NCI-H345 treated with DMSO at 0.1 percent for 48 hours (cell line): ENCODE results near the gene GRB2.
"Not testable (repeated sequence)": the region's sequence is repeated elsewhere in the genome, so short reads cannot be mapped to it uniquely, and the experiment has no call there.

Experiments
- DNase-seq: peaks from one replicate; lab custom pipeline; 2025; ENCODE audit not compliant: unreplicated experiment; lab: John Stamatoyannopoulos, UW

GRB2 gene

GRCh38 chr17:75353176-75353575, 52.3 kb downstream of the GRB2 start:
- DNase-seq: no peak

DNA sequence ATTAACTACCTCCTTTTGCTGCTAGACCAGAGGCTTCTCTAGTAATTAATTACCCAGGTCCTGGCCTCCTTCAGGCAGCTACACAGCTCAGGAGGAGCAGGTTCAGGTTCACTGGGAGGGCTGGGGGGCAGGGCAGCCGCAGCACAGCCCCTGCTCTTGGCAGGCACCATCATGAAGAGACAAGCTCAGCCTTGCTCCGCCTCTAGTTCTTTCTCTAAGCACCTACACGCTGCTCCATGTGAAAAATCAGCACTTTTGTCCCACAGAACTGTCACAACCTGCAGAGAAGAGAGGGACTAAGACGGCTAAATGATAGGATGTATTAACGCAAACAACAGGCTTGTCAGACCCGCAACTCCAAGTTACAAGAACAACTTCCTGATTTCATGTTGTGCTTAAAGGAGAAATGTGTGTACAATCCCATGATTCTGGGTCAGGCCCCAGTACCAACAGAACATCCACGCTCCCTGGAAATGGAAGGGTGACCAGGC, 53.4 kb downstream of the GRB2 start:
- DNase-seq: no peak

DNA sequence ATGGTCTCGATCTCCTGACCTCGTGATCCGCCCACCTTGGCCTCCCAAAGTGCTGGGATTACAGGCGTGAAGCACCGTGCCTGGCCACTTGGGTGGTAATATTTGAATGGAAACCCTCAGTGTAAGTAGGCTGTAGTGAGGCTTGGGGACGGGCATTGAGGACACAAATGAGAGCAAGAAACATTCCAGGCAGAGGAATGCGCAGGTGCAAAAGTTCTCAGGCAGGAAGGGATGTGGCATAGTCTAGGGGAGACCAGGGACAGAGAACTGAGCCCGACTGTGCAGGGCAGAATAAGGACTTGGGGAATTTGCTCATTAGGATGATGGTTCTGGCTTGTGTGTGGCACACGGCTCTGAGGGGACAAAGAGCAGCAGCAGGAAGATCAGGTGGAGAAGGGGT, 54.8 kb downstream of the GRB2 start:
- DNase-seq: no peak

- no peak for DNase-seq
Measured at GRCh38 chr17:75350029-75350428, 55.4 kb downstream of the GRB2 start.

GRCh38 chr17:75349589-75349988, 55.9 kb downstream of the GRB2 start:
- no peak for DNase-seq

GRCh38 chr17:75348386-75349012, 57.0 kb downstream of the GRB2 start:
- DNase-seq: no peak

DNA sequence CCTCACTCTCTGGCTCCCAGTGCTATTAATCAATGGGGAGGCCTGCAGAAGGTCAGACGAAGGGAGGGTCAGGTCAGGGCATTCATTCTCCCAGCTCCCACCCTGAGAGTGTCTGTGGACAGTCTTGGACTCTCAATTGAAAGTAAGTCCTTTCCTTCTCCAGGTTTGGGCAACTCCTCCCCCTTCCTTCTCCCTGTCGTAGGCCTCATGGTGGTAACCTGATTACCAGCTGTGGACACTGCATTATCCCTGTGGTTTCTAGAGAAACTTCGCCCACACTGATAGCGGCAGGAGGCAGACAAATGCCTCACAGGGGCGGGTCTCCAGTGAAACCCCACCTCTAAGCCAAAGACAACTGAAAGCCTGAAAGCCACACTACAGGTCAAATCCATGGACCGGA, 58.6 kb downstream of the GRB2 start:
- DNase-seq: no peak

DNA sequence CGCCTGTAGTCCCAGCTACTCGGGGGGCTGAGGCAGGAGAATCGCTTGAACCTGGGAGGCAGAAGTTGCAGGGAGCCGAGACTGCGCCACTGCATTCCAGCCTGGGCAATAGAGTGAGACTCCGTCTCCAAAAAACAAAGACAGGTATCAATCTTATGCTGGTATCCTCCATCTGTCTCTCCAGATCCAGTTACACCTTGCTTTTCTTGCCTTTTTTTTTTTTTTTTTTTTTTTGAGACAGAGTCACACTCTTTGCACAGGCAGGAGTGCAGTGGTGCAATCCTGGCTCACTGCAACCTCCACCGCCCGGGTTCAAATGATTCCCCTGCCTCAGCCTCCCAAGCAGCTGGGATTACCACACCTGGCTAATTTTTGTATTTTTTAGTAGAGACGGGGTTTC, 59.1 kb downstream of the GRB2 start:
- not testable (repeated sequence) for DNase-seq

DNA sequence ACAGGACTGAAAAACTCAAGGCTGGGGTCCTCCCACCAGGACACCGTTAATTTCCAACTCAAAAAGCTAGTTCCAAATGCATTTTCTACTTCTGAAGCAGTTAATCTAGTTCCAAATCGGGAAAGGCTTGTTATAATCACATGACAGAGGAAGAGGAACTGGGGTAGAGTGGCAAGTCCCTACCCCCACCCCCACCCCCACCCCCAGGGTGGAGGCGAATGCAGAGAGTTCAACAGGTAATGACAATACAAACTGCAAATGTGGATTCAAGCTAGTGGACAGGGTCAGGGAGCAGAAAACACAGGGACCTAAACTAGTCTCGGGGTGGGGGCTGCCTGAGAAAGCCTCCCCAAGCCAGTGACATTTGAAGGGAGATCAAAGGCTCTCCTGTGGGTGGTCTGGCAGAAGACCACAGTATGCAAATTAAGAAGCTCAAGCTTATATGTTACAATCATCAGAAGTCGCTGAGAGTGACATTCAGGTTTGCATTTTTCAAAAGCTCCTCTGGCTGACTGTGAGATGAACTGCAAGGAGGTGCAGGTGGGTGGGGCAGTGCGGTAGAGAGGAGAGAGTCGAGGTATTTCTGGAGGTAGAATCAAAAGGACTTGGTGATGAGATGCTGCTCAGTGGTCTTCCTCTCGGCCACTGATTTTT, 59.8 kb downstream of the GRB2 start:
- DNase-seq: no peak

- no peak for DNase-seq
Measured at GRCh38 chr17:75344666-75345065, 60.8 kb downstream of the GRB2 start.

- DNase-seq: no peak
Measured at GRCh38 chr17:75342996-75343395, 62.5 kb downstream of the GRB2 start.

GRCh38 chr17:75341784-75342486, 63.5 kb downstream of the GRB2 start:
- DNase-seq: no peak

DNA sequence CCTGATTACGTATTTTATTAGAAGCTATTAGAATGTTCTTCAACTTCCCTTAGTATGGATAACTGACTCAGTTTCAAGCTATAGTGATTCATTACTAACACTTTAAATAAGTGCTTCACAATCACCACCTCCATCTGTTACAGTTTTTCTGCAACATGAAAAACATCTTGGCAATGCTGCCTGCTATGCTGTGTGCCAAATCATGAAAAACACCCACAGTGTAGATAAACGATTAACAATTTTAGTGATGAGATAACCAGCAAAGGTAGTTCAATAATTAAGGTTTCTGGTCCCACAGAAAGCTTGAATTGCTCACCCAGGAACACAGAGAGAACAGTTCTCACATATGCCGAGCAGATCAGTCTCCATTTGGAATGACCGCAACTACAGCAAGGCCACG, 64.8 kb downstream of the GRB2 start:
- DNase-seq: no peak

DNA sequence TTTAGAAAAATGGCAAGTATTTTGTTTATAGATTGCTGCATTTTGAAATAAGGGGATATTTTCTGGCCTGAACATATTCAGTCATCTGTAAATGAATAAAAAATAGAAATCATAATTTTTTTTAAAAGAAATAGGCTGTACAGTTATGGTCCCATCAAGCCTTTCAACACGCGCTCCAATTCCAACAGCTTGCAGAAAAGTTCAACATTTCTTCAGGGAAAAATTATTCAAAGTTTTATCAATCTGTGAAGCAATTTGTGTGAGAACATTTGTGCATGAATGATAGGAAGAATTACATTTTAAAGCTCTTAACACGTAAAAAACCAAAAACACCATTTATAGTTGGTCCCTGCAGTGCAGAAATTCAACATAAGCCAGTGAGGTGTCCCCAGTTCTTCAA, 65.5 kb downstream of the GRB2 start:
- no peak for DNase-seq

- DNase-seq: no peak
Measured at GRCh38 chr17:75338335-75338734, 67.1 kb downstream of the GRB2 start.

- DNase-seq: no peak
Measured at GRCh38 chr17:75335315-75335714, 70.2 kb downstream of the GRB2 start.

- DNase-seq: no peak
Measured at GRCh38 chr17:75334723-75335122, 70.8 kb downstream of the GRB2 start.

DNA sequence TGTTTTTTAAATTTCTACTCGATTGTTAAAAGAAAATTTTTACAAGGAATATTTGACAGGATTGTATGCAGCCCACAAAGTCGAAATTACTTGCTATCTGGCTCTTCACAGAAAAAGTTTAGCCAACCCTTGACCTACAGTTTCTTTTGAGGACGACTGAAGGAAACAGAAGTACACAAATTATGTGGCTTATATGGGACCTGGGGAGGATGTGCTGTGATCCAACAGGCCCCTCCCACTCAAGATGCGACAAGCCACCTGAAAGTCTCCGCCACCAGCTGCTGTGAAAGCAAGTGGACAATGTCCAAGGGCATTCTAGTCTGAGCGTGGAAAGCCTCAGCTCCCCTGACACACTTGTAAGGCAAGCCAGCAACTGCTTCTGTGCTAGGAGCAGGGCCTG, 73.8 kb downstream of the GRB2 start:
- DNase-seq: no peak

- DNase-seq: no peak
Measured at GRCh38 chr17:75327757-75328156, 77.7 kb downstream of the GRB2 start.

DNA sequence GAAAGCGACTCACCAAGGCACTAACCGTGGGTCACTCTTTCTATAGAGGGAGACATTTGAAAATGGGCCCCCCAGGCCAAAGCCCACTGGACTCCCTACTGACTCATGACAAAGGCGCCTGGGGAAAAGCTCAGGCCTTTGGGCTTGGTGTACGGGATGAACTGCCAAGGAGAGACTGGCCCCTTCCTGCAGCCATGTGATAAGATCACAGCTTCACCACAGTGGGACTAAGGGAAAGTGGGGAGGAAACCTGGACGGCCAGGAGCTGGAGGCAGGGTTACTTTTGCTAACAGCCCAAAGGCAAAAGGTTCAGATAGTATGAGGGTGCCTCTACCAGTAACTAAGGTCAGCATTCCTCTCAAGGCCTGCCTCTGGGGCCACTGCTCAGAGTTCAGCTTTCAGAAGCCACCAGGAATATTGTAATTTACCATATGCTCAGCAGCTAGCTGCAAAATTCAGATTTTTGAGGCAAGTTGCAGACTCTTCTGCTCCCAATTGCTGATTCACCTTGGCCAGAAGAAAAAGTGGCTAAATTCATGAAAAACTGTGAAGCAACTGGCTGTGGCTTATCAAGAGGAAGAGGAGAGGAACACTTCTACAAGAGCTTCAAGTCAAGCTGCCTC, 79.1 kb downstream of the GRB2 start:
- no peak for DNase-seq

DNA sequence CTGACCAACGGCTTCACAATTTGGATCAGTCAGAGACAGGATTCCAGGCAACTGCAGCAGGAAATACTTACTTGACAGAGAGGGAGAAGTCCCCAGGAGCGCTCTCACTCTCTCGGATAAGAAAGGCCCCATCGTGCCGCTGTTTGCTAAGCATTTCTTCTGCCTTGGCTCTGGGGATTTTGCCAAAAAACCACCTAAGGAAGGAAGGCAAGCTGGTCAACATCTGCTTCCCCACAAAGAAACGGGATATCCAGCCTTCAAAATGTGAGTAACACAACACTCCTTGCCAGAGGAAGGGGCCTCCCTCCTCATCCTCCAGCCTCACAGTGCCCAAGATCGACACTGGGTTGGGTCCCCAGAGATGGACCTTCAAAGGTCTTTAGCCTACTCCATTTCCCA, 79.7 kb downstream of the GRB2 start:
- DNase-seq: no peak

GRCh38 chr17:75325348-75325747, 80.1 kb downstream of the GRB2 start:
- DNase-seq: no peak
